GM19023 (cell line): ENCODE results near the gene GPX1.
"Not testable (repeated sequence)": the region's sequence is repeated elsewhere in the genome, so short reads cannot be mapped to it uniquely, and the experiment has no call there.

ENCODE experiments used
- ATAC-seq: cut with Tn5 transposase; IDR thresholded peaks from one replicate; pipeline ENCODE4 v1.9.1; 2021; ENCODE audit warnings: mild to moderate bottlenecking, moderate library complexity; ENCODE audit not compliant: unreplicated experiment

GPX1 gene

GRCh38 chr3:49358884-49359225 lies 702 bp upstream of the GPX1 start:
- peak; percentile 7 for ATAC-seq

DNA sequence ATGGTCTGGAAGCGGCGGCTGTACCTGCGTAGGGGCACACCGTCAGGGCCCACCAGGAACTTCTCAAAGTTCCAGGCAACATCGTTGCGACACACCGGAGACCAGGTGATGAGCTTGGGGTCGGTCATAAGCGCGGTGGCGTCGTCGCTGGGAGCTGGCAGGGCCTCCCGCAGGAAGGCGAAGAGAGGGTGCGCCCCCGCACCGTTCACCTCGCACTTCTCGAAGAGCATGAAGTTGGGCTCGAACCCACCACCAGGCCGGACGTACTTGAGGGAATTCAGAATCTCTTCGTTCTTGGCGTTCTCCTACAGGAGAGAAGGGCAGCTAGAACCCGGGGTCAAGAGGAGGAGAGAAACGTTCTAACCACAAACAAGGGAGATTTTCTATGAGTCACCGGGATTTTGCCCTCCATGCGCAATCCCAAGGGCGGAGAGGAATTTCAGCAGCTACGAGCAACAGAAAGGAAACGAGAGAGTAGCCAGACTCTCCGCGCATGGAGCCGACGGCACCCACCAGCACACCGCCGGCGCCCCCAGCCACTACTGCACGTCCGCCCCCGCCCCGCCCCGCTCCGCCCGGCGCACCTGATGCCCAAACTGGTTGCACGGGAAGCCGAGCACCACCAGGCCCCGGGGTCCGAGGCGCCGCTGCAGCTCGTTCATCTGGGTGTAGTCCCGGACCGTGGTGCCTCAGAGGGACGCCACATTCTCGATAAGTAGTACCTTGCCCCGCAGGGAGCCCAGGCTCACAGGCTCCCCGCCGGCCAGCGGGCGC lies 523 bp downstream of the GPX1 start:
- ATAC-seq: peak; percentile 37

GRCh38 chr3:49357095-49357442 lies 1.1 kb downstream of the GPX1 start:
- ATAC-seq: not testable (repeated sequence)

- ATAC-seq: no peak
Measured at GRCh38 chr3:49352890-49353421, 5.2 kb downstream of the GPX1 start.

GRCh38 chr3:49352281-49352680 lies 5.9 kb downstream of the GPX1 start:
- ATAC-seq: no peak

DNA sequence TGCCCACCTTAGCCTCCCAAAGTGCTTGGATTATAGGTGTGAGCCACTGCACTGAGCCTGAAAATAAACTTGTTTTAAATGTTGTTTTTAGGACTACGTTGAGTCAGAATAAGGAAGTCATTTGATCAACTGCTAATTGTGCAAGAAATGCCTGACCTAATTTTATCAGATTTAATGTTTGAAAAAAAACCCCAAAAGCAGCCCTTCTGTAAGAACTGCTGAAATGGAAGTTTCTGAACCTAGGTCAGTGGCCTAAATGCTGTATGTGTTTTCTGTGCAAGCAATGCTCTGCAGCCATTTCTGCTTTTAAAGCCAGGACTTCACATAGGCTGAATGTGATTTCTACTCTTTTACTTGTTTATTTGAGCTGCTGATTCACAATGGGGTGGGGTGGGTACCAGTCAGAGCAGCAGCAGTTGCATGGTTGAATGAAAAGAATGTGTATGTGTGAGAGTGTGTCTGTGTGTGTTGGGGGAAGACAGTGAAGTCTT lies 6.6 kb downstream of the GPX1 start:
- no peak for ATAC-seq

GRCh38 chr3:49349348-49350114 lies 8.6 kb downstream of the GPX1 start:
- no peak for ATAC-seq

- ATAC-seq: not testable (repeated sequence)
Measured at GRCh38 chr3:49348361-49348760, 9.8 kb downstream of the GPX1 start.

GRCh38 chr3:49346797-49347251 lies 11.3 kb downstream of the GPX1 start:
- no peak for ATAC-seq

DNA sequence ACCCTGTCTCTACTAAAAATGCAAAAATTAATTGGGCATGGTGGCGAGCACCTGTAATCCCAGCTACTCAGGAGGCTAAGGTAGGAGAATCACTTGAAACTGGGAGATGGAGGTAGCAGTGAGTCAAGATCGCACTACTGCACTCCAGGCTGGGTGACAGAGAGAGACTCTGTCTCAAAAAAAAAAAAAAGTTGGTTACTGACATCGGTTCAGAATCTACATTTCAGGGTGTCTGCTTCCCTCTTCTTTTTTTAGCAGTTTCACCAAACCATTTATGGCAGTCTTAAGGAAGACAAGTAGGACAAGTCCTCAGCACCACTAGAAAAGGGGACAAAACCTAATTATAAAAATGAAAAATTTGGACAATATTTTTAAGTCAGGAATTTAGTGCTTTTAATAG lies 15.0 kb downstream of the GPX1 start:
- no peak for ATAC-seq

GRCh38 chr3:49341996-49342395 lies 16.2 kb downstream of the GPX1 start:
- no peak for ATAC-seq

DNA sequence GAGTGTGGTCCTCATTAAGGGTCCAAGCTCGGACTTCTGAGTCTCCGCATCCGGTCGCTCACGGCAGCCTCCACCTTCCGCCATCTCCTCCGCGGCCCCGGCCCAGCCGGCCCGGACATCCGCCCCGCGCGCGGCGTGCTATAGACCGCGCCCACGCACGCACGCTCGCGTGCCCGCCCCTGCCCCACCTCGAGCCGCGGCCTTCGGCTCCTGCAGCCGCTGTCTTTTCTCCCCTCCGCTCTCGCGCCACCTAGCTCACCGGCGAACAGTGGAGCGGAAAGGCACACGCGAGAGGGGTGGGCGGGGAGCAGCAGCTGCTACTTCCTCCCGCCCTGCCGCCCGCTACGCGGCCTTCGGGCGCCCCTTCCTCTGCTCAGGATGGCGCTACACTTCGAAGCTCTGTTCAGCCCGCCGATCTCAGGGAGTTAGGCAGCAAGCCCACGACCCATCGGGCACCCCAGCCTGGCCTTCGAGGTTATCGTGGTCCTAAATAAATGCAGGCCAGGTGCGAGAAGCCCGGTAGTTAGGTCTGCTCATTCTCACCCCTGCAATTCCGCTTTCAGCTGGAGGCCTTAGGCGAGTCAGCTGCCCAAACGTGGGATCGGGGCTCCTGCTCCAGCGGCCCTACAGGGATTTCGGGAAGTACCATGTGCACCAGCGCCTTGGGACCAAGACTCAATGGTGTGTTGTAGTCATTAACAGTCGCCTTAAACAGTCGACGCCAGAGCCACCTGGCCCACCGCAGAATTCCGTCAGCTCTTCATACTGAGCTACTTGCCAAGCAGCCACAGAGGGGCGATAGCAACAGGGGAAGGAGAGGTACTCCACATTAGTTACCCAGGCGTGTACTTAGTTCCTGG lies 18.0 kb downstream of the GPX1 start, which contains the start of gene USP4:
Gene USP4 (minus strand): TSS at position 113 of the 860 bp plus-strand sequence. CDS start 29 bp downstream, at position 84.
- ATAC-seq: peak; percentile 84

GRCh38 chr3:49339581-49339940 lies 18.6 kb downstream of the GPX1 start:
- no peak for ATAC-seq

DNA sequence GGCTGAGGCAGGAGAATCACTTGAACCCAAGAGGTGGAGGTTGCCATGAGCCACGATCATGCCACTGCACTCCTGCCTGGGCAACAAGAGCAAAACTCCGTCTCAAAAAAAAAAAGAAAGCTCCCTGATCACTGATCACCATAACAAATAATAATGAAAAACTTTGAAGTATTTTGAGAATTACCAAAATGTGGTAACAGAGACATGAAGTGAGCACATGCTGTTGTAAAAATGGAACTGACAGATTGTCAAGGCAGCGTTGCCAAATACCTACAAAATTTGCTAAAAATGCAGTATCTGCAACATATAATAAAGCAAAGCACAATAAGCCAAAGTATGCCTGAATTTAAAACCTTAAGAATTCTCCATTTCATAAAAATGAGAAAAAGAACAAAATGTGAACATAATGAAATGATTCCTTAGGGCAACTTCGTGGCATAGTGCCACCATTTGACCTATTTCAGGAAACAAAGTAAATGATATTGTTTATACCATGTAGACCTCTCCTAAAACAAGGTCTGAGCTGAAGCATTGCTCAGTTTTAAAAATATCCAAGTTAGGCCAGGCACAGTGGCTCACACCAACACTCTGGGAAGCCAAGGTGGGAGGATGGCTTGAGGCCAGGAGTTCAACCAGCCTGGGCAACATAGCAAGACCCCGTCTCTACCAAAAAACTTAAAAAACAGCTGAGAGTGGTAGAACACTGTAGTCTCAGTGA lies 24.1 kb downstream of the GPX1 start:
- no peak for ATAC-seq

GRCh38 chr3:49333091-49333490 lies 25.1 kb downstream of the GPX1 start:
- no peak for ATAC-seq

- ATAC-seq: no peak
Measured at GRCh38 chr3:49329186-49329585, 29.0 kb downstream of the GPX1 start.

- ATAC-seq: not testable (repeated sequence)
Measured at GRCh38 chr3:49328350-49328749, 29.8 kb downstream of the GPX1 start.

DNA sequence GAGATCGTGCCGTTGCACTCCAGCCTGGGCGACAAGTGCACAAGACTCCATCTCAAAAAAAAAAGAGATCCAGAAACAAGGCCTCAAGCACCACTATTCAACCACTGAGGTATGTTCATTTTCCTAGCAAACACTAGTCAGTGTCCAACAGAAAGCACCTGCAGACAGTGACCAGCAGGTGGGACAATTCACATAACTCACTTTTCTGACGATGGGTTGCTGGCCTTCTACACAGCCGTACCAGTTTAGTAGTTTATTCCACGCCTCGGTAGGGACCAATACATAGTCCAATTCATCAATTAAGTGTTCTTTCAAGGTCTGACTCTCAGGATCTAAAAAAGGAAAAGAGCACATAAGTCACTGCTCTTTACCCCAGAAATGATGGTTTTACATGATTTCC lies 30.7 kb downstream of the GPX1 start:
- ATAC-seq: no peak

DNA sequence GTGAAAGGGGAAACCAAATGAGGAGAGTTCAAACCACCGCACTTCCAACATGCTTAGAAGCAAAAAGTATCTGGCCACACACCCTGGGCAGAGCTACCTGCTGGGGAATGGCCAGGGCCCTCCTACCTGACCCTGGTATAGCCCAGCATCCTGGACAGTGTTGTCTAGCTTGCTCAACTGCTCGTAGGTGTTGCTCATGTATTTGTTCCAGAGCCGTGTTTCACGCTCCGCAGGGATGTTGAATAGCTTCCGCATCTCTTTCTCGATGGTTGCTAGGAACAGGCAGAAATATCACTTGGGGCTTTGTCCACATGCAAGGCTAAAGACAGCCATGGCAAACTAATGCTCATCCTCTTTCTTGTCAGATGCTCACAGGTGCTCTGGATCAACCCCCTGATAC lies 33.4 kb downstream of the GPX1 start:
- ATAC-seq: no peak

GRCh38 chr3:49316696-49317457 lies 41.3 kb downstream of the GPX1 start:
- no peak for ATAC-seq
